Mucosa of descending colon (tissue), 3 donors: ENCODE results near the gene MAMDC2. TPM values are rescaled to one million over a fixed set of nuclear protein-coding genes. Genes with fewer than 3 reads are reported as not detected.

Experiments used
- ATAC-seq: fragments of 200-7000 bp; cut with Tn5 transposase; one replicate; pipeline ENCODE4 v1.9.1; 2020; ENCODE audit warnings: mild to moderate bottlenecking, moderate library complexity
- DNase-seq, 3 donors: peaks; one replicate each; pipeline ENCODE4 v3.0.0-alpha.2; 2020
- H3K36me3 ChIP-seq: fragments of 200-600 bp; one replicate; pipeline ENCODE4 v1.8.0; 2021; ENCODE audit warnings: low read depth, mild to moderate bottlenecking
- H3K4me1 ChIP-seq: fragments of 200-600 bp; one replicate; pipeline ENCODE4 v1.8.0; 2021; ENCODE audit warnings: low read depth, mild to moderate bottlenecking
- H3K4me3 ChIP-seq: fragments of 200-600 bp; one replicate; pipeline ENCODE4 v1.8.0; 2021; ENCODE audit warnings: mild to moderate bottlenecking
- H3K9me3 ChIP-seq: fragments of 200-600 bp; one replicate; pipeline ENCODE4 v1.8.0; 2021; ENCODE audit warnings: mild to moderate bottlenecking
- intact Hi-C, 2 donors: fragments of 100-400 bp; cut with DNase I in 1 of 2; cut with micrococcal nuclease in 1 of 2; formaldehyde crosslinking; loops; one replicate each; pipeline versions ENCODE4 v1.11.0 to v1.11.1; 2022; cut with DNase I, micrococcal nuclease
- total RNA-seq, 3 donors: library from RNA; stranded (reverse); fragmentation: NEBNext Ultra II Directional in 2 of 3; extraction: Animal tissue kit (Norgen Biotek cat#: 25700) in 2 of 3; gene quantifications; one replicate each; pipeline versions ENCODE4 v1.2.1 to v1.2.4, GENCODE V29; 2021 to 2023
- TF ChIP-seq, protein P1 (sequence below): fragments of 200-600 bp; IDR thresholded peaks from one replicate; pipeline ENCODE4 v1.8.0; 2022; ENCODE audit warnings: antibody characterized with exemption, mild to moderate bottlenecking
- donor health status: DM: no; HTN: no; CAD: no; lungs with moderate emphysema.
- donor health status: DM: no; HTN: no; CAD: no.
- donor health status: DM: no; HTN: yes; CAD: no.

MAMDC2 gene
- total RNA-seq, 3 donors from 2014 or later: 3.5 to 70.6 (median 6.9) TPM

GRCh38 chr9:70112981-70113380 is 69.3 kb downstream of the MAMDC2 start:
- DNase-seq (no peak), ATAC-seq (peak; percentile 81)
- Histone ChIP-seq H3K36me3 (no peaks in the 10 kb centered on the region), H3K4me3 (no peak overlapping the region), H3K9me3 (no peaks in the 10 kb centered on the region), H3K4me1 (peaks cover 3% of the 10 kb centered on the region)
- intact Hi-C loops: loop anchor here in 1 of 2 donors (5.0 to 10.0 kb wide), 2 partner anchors 68 to 141 kb away; partner anchors contain the start of gene MAMDC2
- TF ChIP-seq, protein P1, sequence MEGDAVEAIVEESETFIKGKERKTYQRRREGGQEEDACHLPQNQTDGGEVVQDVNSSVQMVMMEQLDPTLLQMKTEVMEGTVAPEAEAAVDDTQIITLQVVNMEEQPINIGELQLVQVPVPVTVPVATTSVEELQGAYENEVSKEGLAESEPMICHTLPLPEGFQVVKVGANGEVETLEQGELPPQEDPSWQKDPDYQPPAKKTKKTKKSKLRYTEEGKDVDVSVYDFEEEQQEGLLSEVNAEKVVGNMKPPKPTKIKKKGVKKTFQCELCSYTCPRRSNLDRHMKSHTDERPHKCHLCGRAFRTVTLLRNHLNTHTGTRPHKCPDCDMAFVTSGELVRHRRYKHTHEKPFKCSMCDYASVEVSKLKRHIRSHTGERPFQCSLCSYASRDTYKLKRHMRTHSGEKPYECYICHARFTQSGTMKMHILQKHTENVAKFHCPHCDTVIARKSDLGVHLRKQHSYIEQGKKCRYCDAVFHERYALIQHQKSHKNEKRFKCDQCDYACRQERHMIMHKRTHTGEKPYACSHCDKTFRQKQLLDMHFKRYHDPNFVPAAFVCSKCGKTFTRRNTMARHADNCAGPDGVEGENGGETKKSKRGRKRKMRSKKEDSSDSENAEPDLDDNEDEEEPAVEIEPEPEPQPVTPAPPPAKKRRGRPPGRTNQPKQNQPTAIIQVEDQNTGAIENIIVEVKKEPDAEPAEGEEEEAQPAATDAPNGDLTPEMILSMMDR: no peak

GRCh38 chr9:70113403-70114022 is 69.9 kb downstream of the MAMDC2 start:
- H3K36me3 ChIP-seq: no peaks in the 10 kb centered on the region
- peaks cover 3% of the 10 kb centered on the region for H3K4me1 ChIP-seq
- peak; percentile 70 for ATAC-seq
- H3K9me3 ChIP-seq: no peaks in the 10 kb centered on the region
- DNase-seq: peak in 2 of 3 donors; percentile 51 to 69
- H3K4me3 ChIP-seq: no peak overlapping the region
- TF ChIP-seq, protein P1: peak; percentile 56
- intact Hi-C loops: loop anchor here in 1 of 2 donors (5.0 to 10.0 kb wide), 2 partner anchors 69 to 141 kb away; partner anchors contain the start of gene MAMDC2

- Histone ChIP-seq H3K36me3 (no peaks in the 10 kb centered on the region), H3K4me1 (peaks cover 3% of the 10 kb centered on the region), H3K9me3 (no peaks in the 10 kb centered on the region), H3K4me3 (no peak overlapping the region)
- TF ChIP-seq, protein P1: no peak
- DNase-seq: no peak
- intact Hi-C loops: loop anchor here in 1 of 2 donors (5.0 to 10.0 kb wide), 2 partner anchors 70 to 143 kb away; partner anchors contain the start of gene MAMDC2
- no peak for ATAC-seq
These were observed 71.2 kb downstream of the MAMDC2 start for GRCh38 chr9:70114898-70115297.

- ATAC-seq: no peak
- no peaks in the 10 kb centered on the region for H3K9me3 ChIP-seq
- intact Hi-C loops: loop anchor here in 1 of 2 donors (10.0 kb wide), 1 partner anchor 73 kb away; the partner anchor contains the start of gene MAMDC2
- TF ChIP-seq, protein P1: no peak
- no peak for DNase-seq
- peaks cover 3% of the 10 kb centered on the region for H3K4me1 ChIP-seq
- no peaks in the 10 kb centered on the region for H3K36me3 ChIP-seq
- no peak overlapping the region for H3K4me3 ChIP-seq
These were observed 74.2 kb downstream of the MAMDC2 start for GRCh38 chr9:70117835-70118319.

- DNase-seq (no peak), ATAC-seq (no peak)
- Histone ChIP-seq H3K4me1 (no peaks in the 10 kb centered on the region), H3K9me3 (no peaks in the 10 kb centered on the region), H3K4me3 (no peak overlapping the region), H3K36me3 (no peaks in the 10 kb centered on the region)
- intact Hi-C loops: loop anchor here in 1 of 2 donors (10.0 kb wide), 1 partner anchor 75 kb away; the partner anchor contains the start of gene MAMDC2
- TF ChIP-seq, protein P1: no peak
These were observed 76.1 kb downstream of the MAMDC2 start for GRCh38 chr9:70119786-70120185.
